Esophagus muscularis mucosa (tissue), 3 donors: ENCODE data around the gene PDGFC.

Source experiments
- EP300 ChIP-seq: sonication (generic); formaldehyde crosslinking; IDR thresholded peaks from one replicate; pipeline ENCODE4 v1.6.1; 2017; ENCODE audit warnings: antibody characterized with exemption
- TF ChIP-seq, protein P1 (sequence below), 3 experiments: fragments of 200-600 bp in 2 of 3; fragments of 450-650 bp in 1 of 3; sonication (generic) in 2 of 3; IDR thresholded peaks; one replicate each; pipeline ENCODE4 v1.5.1; 2017 to 2019; ENCODE audit warnings: antibody characterized with exemption in 3 of 3, mild to moderate bottlenecking in 2 of 3, moderate library complexity in 1 of 3

DNA sequence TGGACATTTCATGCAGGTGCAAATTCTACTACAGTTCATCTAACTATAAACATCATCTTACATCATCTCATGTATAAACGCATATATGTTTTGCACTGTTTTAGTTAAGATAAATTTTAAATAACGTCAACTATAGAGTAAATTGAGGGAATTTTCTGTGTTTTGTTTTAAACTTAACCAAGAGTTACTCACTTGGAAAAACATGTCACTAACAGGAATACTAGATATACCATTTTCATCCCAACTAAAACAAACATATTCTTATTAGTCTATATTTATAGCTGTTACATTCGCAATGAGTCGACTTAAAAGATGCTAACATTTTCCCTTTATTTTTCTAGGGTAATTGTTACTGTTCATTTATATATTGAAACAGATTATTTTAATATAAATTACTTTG lies 159.6 kb downstream of the PDGFC start:
- TF ChIP-seq, protein P1, sequence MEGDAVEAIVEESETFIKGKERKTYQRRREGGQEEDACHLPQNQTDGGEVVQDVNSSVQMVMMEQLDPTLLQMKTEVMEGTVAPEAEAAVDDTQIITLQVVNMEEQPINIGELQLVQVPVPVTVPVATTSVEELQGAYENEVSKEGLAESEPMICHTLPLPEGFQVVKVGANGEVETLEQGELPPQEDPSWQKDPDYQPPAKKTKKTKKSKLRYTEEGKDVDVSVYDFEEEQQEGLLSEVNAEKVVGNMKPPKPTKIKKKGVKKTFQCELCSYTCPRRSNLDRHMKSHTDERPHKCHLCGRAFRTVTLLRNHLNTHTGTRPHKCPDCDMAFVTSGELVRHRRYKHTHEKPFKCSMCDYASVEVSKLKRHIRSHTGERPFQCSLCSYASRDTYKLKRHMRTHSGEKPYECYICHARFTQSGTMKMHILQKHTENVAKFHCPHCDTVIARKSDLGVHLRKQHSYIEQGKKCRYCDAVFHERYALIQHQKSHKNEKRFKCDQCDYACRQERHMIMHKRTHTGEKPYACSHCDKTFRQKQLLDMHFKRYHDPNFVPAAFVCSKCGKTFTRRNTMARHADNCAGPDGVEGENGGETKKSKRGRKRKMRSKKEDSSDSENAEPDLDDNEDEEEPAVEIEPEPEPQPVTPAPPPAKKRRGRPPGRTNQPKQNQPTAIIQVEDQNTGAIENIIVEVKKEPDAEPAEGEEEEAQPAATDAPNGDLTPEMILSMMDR (IDR thresholded peaks at IDR 0.05) = no peak
- TF ChIP-seq EP300 = no peak
